T-helper 1 cell treated with Interleukin-12 subunit alpha and Interleukin-12 subunit beta and Interleukin-4 antibody, amounts not matched to agents 30 ng/mL and 1 ng/mL, for 36 hours (primary cell): ENCODE measurements around the gene GPHN. TPM values are rescaled to one million over a fixed set of nuclear protein-coding genes. Genes with fewer than 3 reads are reported as not detected.

Experiments
- intact Hi-C: fragments of 100-400 bp; cut with micrococcal nuclease; formaldehyde crosslinking; loops from one replicate; pipeline ENCODE4 v1.15.1; 2024
- total RNA-seq: library from RNA; stranded (reverse); gene quantifications from 2 replicates; pipeline ENCODE4 v1.2.3, GENCODE V29; 2022

Gene GPHN
- total RNA-seq, 1 donor from 2014 or later = 31.7 TPM

GRCh38 chr14:66596241-66596985 is 88.5 kb downstream of the GPHN start:
- intact Hi-C loops = no loop called here

- intact Hi-C loops = no loop called here
These were observed 92.5 kb downstream of the GPHN start for GRCh38 chr14:66600416-66600815.

- intact Hi-C loops = no loop called here
These were observed 94.1 kb downstream of the GPHN start for GRCh38 chr14:66601932-66602578.

DNA sequence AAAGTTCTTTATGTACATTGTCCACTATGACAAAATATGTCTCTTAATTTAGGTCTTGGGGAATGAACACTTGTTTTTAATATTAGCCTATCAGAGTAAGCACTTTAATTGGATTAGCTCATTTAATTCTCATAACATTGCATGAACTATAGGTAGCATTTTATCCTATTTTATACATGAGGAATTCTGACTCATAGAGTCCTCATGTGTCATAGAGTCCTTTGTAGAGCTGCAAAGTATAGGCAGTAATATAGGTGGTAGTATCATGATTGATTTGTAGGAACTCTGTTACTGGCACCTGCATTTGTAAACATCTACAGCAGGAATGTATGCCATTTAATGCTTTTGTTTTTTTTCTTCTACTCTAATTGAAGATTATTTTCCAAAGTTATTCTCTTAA is 96.0 kb downstream of the GPHN start:
- intact Hi-C loops = no loop called here

- intact Hi-C loops = no loop called here
These were observed 98.9 kb downstream of the GPHN start for GRCh38 chr14:66606826-66607225.

DNA sequence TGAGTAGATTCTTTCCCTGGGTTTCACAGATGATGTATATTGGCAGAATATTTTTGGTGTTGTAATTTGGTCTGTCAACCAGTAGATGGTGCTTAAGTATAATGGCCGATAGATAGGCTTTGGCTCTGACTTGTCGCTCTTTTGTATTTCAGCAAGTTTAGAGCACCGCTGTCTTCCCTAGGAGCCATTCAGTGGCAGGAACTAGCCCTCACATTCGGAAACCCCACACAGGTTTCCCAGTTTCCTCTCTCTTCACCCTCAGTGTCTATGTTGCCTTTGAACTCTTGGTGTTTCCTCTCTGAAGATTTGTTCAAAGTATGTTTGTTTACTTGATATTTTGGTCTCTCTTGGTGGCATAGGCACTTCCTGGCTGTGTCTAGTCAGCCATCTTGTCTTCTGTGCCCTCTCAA is 102.2 kb downstream of the GPHN start:
- intact Hi-C loops = loop anchor here (1.0 to 5.0 kb wide), 6 partner anchors 98 to 749 kb away; partner anchors contain the start of gene ATP6V1D

GRCh38 chr14:66613344-66613743 is 105.4 kb downstream of the GPHN start:
- intact Hi-C loops = loop anchor here (5.0 kb wide), 1 partner anchor 101 kb away; no protein-coding TSS in a partner anchor

GRCh38 chr14:66619952-66620351 is 112.0 kb downstream of the GPHN start:
- intact Hi-C loops = no loop called here

DNA sequence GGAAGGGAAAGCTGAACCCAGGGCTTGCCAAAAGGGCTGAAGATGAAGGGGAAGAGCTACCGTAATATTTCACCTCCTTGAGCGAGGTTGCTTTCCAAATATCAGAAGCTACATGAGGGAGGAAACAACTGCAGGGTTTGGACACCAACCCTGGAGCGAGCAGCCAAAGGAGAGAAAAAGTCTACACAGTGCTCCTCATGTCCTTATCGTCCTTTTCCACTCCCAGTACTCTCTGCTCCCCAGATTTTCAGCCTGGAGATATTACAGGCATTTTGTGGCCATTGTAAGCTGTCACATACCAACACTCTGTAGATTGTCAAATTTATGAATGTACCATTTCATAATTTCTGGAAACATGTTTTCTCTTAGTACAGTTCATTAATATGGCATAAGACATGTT is 115.9 kb downstream of the GPHN start:
- intact Hi-C loops = loop anchor here (1.0 kb wide), 4 partner anchors 24 to 513 kb away; no protein-coding TSS in a partner anchor

GRCh38 chr14:66624336-66624937 is 116.5 kb downstream of the GPHN start:
- intact Hi-C loops = loop anchor here (1.0 kb wide), 4 partner anchors 24 to 513 kb away; no protein-coding TSS in a partner anchor

GRCh38 chr14:66628636-66629035 is 120.7 kb downstream of the GPHN start:
- intact Hi-C loops = no loop called here

GRCh38 chr14:66629499-66629898 is 121.6 kb downstream of the GPHN start:
- intact Hi-C loops = no loop called here

DNA sequence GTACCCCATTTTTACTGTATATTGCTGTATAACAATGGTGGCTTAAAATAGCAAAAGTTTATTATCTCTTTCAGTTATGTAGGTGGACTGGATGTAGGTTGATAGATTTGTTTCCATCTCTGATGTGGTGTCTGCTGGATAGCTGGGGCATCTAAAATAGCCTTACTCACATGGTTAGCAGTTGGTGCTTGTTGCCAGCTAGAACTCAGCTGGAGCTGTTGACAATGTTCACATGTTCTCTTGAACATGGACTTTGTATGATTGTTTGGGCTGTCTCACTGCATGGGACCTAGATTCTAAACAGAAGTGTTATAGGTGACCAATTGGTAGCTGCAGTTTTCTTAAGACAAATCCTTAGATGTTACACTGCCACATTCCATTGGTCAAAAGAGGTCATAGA is 126.9 kb downstream of the GPHN start:
- intact Hi-C loops = no loop called here

DNA sequence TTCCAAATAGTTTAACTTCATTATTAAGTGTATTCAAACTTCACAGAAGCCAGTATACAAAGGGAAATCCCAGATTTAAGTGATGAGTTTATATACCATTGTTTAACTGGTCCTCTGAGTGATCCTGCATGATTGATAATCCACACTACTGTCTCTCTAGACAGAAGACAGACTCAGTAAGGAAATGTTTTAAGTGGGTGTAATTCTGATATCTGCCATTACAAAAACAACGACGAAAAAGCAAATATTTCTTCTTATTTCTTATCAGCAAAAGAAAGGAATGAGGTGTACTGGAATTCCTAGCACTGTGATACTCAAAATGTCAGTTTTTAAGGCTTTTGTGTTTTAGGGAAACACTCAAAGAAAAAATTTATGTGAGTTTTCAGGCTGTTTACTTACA is 127.5 kb downstream of the GPHN start:
- intact Hi-C loops = no loop called here

DNA sequence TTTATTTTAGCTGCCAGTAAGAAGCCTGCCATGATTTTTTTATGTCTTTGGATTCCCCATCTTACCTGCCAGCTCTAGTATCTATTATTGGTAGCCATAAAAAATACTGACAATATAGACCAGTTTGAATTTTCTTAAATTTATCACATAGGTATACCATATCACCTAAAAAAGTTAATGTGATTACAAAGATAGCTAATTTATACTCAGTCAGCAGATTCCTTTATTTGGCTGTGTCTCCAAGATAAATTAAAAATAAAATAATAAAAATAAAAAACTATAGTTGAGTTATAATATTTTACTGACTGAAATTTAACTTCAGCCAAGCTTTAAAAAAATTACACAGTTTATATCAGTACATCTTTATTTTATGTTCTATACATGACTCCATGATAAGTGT is 128.3 kb downstream of the GPHN start:
- intact Hi-C loops = no loop called here

- intact Hi-C loops = no loop called here
These were observed 130.7 kb downstream of the GPHN start for GRCh38 chr14:66638689-66639088.

DNA sequence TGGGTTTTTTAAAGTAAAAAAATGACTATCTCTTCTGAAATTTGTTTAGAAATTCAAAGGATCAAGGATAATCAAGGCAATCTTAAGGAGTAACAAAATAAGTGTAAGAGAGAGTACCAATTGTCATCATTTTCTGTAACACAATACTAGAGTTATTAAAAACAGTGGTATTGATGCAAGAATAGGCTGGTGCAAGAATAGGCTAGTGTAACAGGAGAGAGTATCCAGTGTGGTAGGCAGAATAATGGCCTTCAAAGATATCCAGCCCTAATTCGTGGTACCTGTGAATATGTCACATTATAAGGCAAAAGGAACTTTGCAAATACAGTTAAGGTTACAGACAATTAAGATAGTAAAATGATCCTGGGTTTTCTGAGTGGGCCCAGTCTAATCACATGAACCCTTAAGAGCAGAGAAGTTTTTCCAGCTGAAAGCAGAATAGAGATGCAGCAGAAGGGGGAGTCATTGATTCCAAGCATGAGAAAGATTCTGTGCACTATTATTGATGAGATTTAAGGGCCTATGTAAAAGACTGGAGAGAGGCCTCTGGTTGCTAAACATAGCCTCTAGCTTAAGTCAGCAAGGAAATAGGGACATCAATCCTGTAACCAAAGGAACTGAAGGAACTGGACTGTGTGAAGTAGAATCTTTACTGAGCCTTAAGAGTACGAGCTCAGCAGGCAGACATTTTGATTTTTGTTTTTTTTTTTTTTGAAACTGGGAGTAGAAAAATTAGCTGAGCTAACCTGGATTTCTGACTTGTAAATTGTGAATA is 134.1 kb downstream of the GPHN start:
- intact Hi-C loops = no loop called here

- intact Hi-C loops = no loop called here
These were observed 135.4 kb downstream of the GPHN start for GRCh38 chr14:66643344-66643743.

DNA sequence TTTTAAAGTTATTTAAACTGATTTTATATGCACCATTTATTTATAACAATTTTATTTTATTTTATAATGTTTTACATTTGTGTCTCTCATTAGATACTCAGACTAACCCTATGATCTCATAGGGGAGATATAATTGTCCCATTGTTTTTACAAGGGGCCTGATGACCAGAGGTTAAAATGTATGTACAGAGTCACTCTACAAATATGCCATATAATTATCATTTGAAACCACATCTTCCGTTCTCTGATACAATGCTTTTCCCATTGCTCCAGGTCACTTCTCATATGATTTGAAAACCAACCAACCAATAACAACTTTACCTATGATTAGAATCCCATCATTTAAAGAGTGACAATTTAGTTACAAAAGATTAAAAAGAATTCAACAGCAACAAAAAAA is 137.8 kb downstream of the GPHN start:
- intact Hi-C loops = no loop called here

DNA sequence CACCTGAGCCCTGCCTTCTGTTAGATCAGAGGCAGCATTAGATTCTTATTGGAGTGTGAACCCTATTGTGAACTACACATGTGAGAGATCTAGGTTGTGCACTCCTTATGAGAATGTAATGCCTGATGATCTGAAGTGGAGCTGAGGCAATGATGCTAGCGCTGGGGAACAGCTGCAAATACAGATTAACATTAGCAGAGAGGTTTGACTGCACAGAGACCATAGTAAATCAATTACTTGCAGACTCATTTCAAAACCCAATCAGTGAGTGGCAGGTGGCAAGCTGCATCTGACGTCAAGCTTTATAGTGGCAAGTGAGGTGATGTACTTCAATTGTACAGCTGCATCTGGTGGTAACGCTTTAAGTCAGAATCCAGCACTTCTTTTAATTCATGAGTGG is 141.6 kb downstream of the GPHN start:
- intact Hi-C loops = no loop called here

DNA sequence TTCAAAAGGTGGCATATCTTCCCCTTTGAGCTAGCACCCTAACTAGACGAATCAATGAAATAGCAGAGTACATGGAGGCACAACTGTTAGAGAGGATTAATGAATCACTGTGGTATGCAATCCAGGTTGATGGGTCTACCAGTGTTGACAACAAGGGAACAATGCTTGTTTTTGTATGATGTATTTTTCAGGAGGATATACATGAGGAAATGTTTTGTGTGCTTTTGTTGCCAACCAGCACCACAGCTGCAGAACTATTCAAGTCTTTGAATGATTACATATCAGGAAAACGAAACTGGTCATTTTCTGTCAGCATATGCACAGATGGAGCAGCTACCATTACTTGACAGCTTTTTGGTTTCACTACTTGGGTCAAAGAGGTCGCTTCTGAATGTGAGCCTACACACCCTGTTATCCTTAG is 142.6 kb downstream of the GPHN start:
- intact Hi-C loops = no loop called here
